ENCODE measurements around the gene DPYSL4.

Gene DPYSL4

GRCh38 chr10:132236881-132237280 is 50.1 kb downstream of the DPYSL4 start:
- in situ Hi-C loops (cut with HindIII; ENCODE audit: low pct_ligation_motif_present, low sequenced_read_pairs), result no loop called here
- Histone ChIP-seq H3K36me3 (replicated peaks) (no peaks in the 10 kb centered on the region), H3K27ac (no peak overlapping the region), H3K27me3 (replicated peaks) (no peaks in the 10 kb centered on the region), H3K4me3 (ENCODE audit: low read depth, low read length) (no peak overlapping the region)
- DNase-seq, result no peak
- no peak for TF ChIP-seq CTCF (IDR thresholded peaks at IDR 0.05; ENCODE audit: low read depth, low read length, missing control alignments)

- H3K36me3 ChIP-seq (replicated peaks), result no peaks in the 10 kb centered on the region
- H3K4me3 ChIP-seq (ENCODE audit: low read depth, low read length), result no peak overlapping the region
- no peak for DNase-seq
- H3K27me3 ChIP-seq (replicated peaks), result no peaks in the 10 kb centered on the region
- no peak overlapping the region for H3K27ac ChIP-seq
- in situ Hi-C loops (cut with HindIII; ENCODE audit: low pct_ligation_motif_present, low sequenced_read_pairs), result no loop called here
- TF ChIP-seq CTCF (IDR thresholded peaks at IDR 0.05; ENCODE audit: low read depth, low read length, missing control alignments), result no peak
Observed at GRCh38 chr10:132237396-132237795, 50.6 kb downstream of the DPYSL4 start.

GRCh38 chr10:132237871-132238270 is 51.1 kb downstream of the DPYSL4 start:
- H3K27ac ChIP-seq, result no peak overlapping the region
- in situ Hi-C loops (cut with HindIII; ENCODE audit: low pct_ligation_motif_present, low sequenced_read_pairs), result no loop called here
- DNase-seq, result no peak
- no peaks in the 10 kb centered on the region for H3K27me3 ChIP-seq (replicated peaks)
- no peak overlapping the region for H3K4me3 ChIP-seq (ENCODE audit: low read depth, low read length)
- no peaks in the 10 kb centered on the region for H3K36me3 ChIP-seq (replicated peaks)
- no peak for TF ChIP-seq CTCF (IDR thresholded peaks at IDR 0.05; ENCODE audit: low read depth, low read length, missing control alignments)

- no peaks in the 10 kb centered on the region for H3K27me3 ChIP-seq (replicated peaks)
- no peak for DNase-seq
- H3K36me3 ChIP-seq (replicated peaks), result no peaks in the 10 kb centered on the region
- H3K4me3 ChIP-seq (ENCODE audit: low read depth, low read length), result no peak overlapping the region
- no peak overlapping the region for H3K27ac ChIP-seq
- in situ Hi-C loops (cut with HindIII; ENCODE audit: low pct_ligation_motif_present, low sequenced_read_pairs), result no loop called here
- TF ChIP-seq CTCF (IDR thresholded peaks at IDR 0.05; ENCODE audit: low read depth, low read length, missing control alignments), result no peak
Observed at GRCh38 chr10:132238371-132239125, 51.8 kb downstream of the DPYSL4 start.

- Histone ChIP-seq H3K27ac (no peak overlapping the region), H3K4me3 (ENCODE audit: low read depth, low read length) (no peak overlapping the region), H3K36me3 (replicated peaks) (no peaks in the 10 kb centered on the region), H3K27me3 (replicated peaks) (no peaks in the 10 kb centered on the region)
- TF ChIP-seq CTCF (IDR thresholded peaks at IDR 0.05; ENCODE audit: low read depth, low read length, missing control alignments), result no peak
- DNase-seq, result no peak
- in situ Hi-C loops (cut with HindIII; ENCODE audit: low pct_ligation_motif_present, low sequenced_read_pairs), result no loop called here
Observed at GRCh38 chr10:132239126-132240031, 52.6 kb downstream of the DPYSL4 start.

All from brain microvascular endothelial cell (primary cell).